ENCODE measurements around the gene PCOLCE2.

DNA sequence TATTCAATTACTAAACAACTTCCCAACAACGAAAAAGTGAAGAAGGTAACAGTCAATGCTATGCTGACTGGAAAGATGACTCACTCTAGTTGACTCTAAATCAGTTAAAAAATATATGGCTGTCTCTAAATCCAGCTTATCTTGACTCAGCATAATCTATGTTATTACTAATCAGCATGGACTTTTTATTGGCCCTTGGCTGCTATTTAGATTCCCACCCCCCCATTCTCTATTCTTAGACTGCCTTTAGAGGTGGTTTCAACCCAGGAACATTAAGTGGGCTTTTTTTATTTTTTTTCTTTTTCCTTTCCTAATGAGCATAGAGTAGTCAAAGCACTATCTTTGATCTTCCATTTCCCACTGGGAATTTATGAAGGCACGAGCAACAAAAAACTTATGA lies 1.9 kb downstream of the PCOLCE2 start:
- TF ChIP-seq POLR2A (IDR thresholded peaks at IDR 0.05) (no peak), POLR2AphosphoS5 (IDR thresholded peaks at IDR 0.05) (no peak)
- TF ChIP-seq, protein P1, sequence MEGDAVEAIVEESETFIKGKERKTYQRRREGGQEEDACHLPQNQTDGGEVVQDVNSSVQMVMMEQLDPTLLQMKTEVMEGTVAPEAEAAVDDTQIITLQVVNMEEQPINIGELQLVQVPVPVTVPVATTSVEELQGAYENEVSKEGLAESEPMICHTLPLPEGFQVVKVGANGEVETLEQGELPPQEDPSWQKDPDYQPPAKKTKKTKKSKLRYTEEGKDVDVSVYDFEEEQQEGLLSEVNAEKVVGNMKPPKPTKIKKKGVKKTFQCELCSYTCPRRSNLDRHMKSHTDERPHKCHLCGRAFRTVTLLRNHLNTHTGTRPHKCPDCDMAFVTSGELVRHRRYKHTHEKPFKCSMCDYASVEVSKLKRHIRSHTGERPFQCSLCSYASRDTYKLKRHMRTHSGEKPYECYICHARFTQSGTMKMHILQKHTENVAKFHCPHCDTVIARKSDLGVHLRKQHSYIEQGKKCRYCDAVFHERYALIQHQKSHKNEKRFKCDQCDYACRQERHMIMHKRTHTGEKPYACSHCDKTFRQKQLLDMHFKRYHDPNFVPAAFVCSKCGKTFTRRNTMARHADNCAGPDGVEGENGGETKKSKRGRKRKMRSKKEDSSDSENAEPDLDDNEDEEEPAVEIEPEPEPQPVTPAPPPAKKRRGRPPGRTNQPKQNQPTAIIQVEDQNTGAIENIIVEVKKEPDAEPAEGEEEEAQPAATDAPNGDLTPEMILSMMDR (IDR thresholded peaks at IDR 0.05) = no peak

Data from breast epithelium (tissue), 3 donors.